ENCODE data around the gene MYCL.

The MYCL gene

DNA sequence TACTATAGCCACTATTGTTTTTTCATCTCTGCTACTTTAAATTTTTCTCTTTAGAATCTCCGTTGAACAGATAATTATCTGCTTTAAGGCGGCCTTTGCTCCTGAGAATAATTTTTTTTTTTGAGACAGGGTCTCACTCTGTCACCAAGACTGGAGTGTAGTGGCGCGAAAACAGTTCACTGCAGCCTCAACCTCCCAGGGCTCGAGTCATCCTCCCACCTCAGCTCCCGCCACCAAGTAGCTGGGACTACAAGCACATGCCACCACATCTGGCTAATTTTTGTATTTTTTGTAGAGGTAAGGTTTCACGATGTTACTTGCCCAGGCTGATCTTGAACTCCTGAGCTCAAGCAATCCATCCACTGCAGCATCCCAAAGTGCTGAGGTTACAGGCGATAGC is 47.0 kb downstream of the MYCL start:
- Histone ChIP-seq H3K36me3 (ENCODE audit: low read depth) (peaks cover 50% of the 10 kb centered on the region), H3K9me3 (ENCODE audit: severe bottlenecking) (no peaks in the 10 kb centered on the region), H3K4me1 (ENCODE audit: insufficient read depth, poor library complexity, severe bottlenecking) (peaks cover 21% of the 10 kb centered on the region), H3K27ac (ENCODE audit: poor library complexity, severe bottlenecking) (no peak overlapping the region), H3K27me3 (ENCODE audit: insufficient read depth, poor library complexity, severe bottlenecking) (no peaks in the 10 kb centered on the region), H3K4me3 (ENCODE audit: severe bottlenecking) (no peak overlapping the region)
- TF ChIP-seq, protein P1, sequence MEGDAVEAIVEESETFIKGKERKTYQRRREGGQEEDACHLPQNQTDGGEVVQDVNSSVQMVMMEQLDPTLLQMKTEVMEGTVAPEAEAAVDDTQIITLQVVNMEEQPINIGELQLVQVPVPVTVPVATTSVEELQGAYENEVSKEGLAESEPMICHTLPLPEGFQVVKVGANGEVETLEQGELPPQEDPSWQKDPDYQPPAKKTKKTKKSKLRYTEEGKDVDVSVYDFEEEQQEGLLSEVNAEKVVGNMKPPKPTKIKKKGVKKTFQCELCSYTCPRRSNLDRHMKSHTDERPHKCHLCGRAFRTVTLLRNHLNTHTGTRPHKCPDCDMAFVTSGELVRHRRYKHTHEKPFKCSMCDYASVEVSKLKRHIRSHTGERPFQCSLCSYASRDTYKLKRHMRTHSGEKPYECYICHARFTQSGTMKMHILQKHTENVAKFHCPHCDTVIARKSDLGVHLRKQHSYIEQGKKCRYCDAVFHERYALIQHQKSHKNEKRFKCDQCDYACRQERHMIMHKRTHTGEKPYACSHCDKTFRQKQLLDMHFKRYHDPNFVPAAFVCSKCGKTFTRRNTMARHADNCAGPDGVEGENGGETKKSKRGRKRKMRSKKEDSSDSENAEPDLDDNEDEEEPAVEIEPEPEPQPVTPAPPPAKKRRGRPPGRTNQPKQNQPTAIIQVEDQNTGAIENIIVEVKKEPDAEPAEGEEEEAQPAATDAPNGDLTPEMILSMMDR (IDR thresholded peaks at IDR 0.05; ENCODE audit: poor library complexity, severe bottlenecking): no peak
- DNase-seq (ENCODE audit: low spot score) (no peak), ATAC-seq (ENCODE audit: low read depth) (no peak)

DNA sequence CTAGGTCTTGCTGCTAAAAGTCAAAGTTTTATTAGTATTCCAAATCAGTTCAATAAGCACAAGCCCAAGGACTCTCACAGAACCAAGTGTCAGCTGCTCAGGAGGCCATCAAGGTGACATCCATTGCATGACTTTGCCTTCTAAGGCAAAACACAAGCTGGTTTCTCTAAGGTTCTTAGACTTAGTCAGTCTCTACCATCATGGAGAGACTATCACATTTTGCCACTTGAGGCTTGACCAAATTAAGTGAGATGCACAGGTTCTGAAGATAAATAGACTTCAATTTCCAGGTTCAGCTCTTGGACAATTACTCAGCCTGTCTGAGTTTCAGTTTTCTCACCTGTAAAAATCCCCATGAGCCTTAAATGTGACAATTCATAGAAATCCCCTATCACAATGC is 47.4 kb downstream of the MYCL start:
- ATAC-seq (ENCODE audit: low read depth) (no peak), DNase-seq (ENCODE audit: low spot score) (no peak)
- no peaks in the 10 kb centered on the region for H3K27me3 ChIP-seq (ENCODE audit: insufficient read depth, poor library complexity, severe bottlenecking)
- peaks cover 54% of the 10 kb centered on the region for H3K36me3 ChIP-seq (ENCODE audit: low read depth)
- TF ChIP-seq, protein P1 (IDR thresholded peaks at IDR 0.05; ENCODE audit: poor library complexity, severe bottlenecking): no peak
- H3K27ac ChIP-seq (ENCODE audit: poor library complexity, severe bottlenecking): no peak overlapping the region
- H3K9me3 ChIP-seq (ENCODE audit: severe bottlenecking): no peaks in the 10 kb centered on the region
- peaks cover 21% of the 10 kb centered on the region for H3K4me1 ChIP-seq (ENCODE audit: insufficient read depth, poor library complexity, severe bottlenecking)
- no peak overlapping the region for H3K4me3 ChIP-seq (ENCODE audit: severe bottlenecking)

DNA sequence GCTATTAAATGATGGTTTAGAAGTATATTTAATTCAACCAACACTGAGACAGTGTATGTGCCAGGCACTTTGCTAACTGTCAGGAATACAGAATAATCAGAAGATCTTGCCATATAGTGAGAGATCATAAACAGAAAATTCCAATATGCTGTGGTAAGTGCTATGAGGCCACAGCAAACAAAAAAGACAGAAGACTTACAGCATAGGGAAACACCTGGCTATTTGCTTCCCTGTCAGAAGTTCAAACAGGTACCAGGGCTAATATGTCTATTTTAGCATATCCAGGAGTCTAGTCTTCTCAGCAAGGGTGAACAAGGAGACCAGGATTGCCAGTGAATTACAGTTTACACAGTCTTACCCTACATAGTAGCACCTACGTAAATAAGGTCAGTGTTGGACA is 48.8 kb downstream of the MYCL start:
- H3K9me3 ChIP-seq (ENCODE audit: severe bottlenecking): no peaks in the 10 kb centered on the region
- TF ChIP-seq, protein P1 (IDR thresholded peaks at IDR 0.05; ENCODE audit: poor library complexity, severe bottlenecking): no peak
- H3K4me1 ChIP-seq (ENCODE audit: insufficient read depth, poor library complexity, severe bottlenecking): peaks cover 21% of the 10 kb centered on the region
- ATAC-seq (ENCODE audit: low read depth) (no peak; the same call in 1 of the 3 replicates), DNase-seq (ENCODE audit: low spot score) (no peak)
- peaks cover 65% of the 10 kb centered on the region for H3K36me3 ChIP-seq (ENCODE audit: low read depth)
- H3K27me3 ChIP-seq (ENCODE audit: insufficient read depth, poor library complexity, severe bottlenecking): no peaks in the 10 kb centered on the region
- peak overlapping the region; percentile 28 for H3K27ac ChIP-seq (ENCODE audit: poor library complexity, severe bottlenecking)
- no peak overlapping the region for H3K4me3 ChIP-seq (ENCODE audit: severe bottlenecking)

DNA sequence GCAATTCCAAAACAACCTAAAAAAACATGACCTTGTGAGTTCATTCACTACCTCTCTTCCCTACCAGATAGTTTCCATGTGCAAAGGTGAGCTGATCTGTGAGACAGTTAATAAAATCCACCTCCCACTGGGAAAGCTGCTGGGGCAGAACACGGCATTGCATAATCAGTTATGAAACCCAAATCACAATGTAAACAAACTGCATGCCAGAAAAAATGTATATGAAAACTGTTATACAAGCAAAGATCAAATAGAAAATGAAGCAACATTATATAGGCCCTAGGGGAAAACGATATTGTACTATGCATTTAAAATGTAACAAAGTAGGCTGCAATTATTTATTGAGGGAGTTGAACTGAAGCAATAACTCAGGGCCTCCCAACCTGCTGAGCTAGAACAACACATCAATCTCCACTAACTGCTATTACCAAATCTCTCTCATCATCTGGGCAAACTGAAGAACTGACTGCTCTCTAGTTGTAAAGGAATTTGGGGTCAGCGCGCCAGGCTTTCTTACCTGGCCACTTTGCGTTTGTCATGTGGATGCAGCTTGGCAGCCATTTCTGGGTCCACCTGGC is 49.4 kb downstream of the MYCL start:
- Histone ChIP-seq H3K27ac (ENCODE audit: poor library complexity, severe bottlenecking) (peak overlapping the region; percentile 28), H3K4me1 (ENCODE audit: insufficient read depth, poor library complexity, severe bottlenecking) (peaks cover 21% of the 10 kb centered on the region), H3K36me3 (ENCODE audit: low read depth) (peaks cover 67% of the 10 kb centered on the region), H3K4me3 (ENCODE audit: severe bottlenecking) (no peak overlapping the region), H3K27me3 (ENCODE audit: insufficient read depth, poor library complexity, severe bottlenecking) (no peaks in the 10 kb centered on the region), H3K9me3 (ENCODE audit: severe bottlenecking) (no peaks in the 10 kb centered on the region)
- ATAC-seq (ENCODE audit: low read depth) (peak; percentile 82), DNase-seq (ENCODE audit: low spot score) (no peak)
- TF ChIP-seq, protein P1 (IDR thresholded peaks at IDR 0.05; ENCODE audit: poor library complexity, severe bottlenecking): no peak

- DNase-seq (ENCODE audit: low spot score) (no peak), ATAC-seq (ENCODE audit: low read depth) (no peak)
- TF ChIP-seq, protein P1 (IDR thresholded peaks at IDR 0.05; ENCODE audit: poor library complexity, severe bottlenecking): no peak
- Histone ChIP-seq H3K9me3 (ENCODE audit: severe bottlenecking) (no peaks in the 10 kb centered on the region), H3K4me1 (ENCODE audit: insufficient read depth, poor library complexity, severe bottlenecking) (peaks cover 30% of the 10 kb centered on the region), H3K27me3 (ENCODE audit: insufficient read depth, poor library complexity, severe bottlenecking) (no peaks in the 10 kb centered on the region), H3K4me3 (ENCODE audit: severe bottlenecking) (no peak overlapping the region), H3K36me3 (ENCODE audit: low read depth) (peaks cover 51% of the 10 kb centered on the region), H3K27ac (ENCODE audit: poor library complexity, severe bottlenecking) (no peak overlapping the region)
These were observed 51.0 kb downstream of the MYCL start for GRCh38 chr1:39850606-39851216.
